Mesendoderm (in vitro differentiated cells): ENCODE results near the gene NAA40.

Experiments
- DNase-seq: peaks from one replicate; pipeline ENCODE4 v3.0.0; 2013
- H2AK5ac ChIP-seq: 2 replicates; pipeline ENCODE4 v1.6.1; 2013; ENCODE audit warnings: low read length, inconsistent platforms
- H2BK120ac ChIP-seq: 2 replicates; pipeline ENCODE4 v1.6.1; 2013; ENCODE audit warnings: low read depth, mild to moderate bottlenecking, low read length, moderate library complexity, mixed read lengths
- H2BK15ac ChIP-seq: replicated peaks from 2 replicates; pipeline ENCODE4 v1.6.1; 2013; ENCODE audit warnings: low read depth, mild to moderate bottlenecking, moderate library complexity
- H2BK5ac ChIP-seq: 2 replicates; pipeline ENCODE4 v1.6.1; 2013; ENCODE audit warnings: low read length, inconsistent platforms
- H3K18ac ChIP-seq: 2 replicates; pipeline ENCODE4 v1.6.1; 2013; ENCODE audit warnings: mild to moderate bottlenecking, low read length, mixed read lengths
- H3K23ac ChIP-seq: one replicate; pipeline ENCODE4 v1.6.1; 2013; ENCODE audit warnings: low read length
- H3K27ac ChIP-seq: 2 replicates; pipeline ENCODE4 v1.5.1; 2013; ENCODE audit warnings: low read depth, mild to moderate bottlenecking, inconsistent platforms, low read length, moderate library complexity
- H3K27me3 ChIP-seq: 2 replicates; pipeline ENCODE4 v1.6.1; 2013; ENCODE audit warnings: low read length, control low read depth, mild to moderate bottlenecking, inconsistent platforms; ENCODE audit not compliant: insufficient read depth, poor library complexity
- H3K36me3 ChIP-seq: 2 replicates; pipeline ENCODE4 v1.6.1; 2013; ENCODE audit warnings: low read length, inconsistent platforms; ENCODE audit not compliant: control insufficient read depth, insufficient read depth
- H3K4ac ChIP-seq: one replicate; pipeline ENCODE4 v1.6.1; 2013; ENCODE audit warnings: low read depth, mild to moderate bottlenecking, low read length, moderate library complexity
- H3K4me1 ChIP-seq: 2 replicates; pipeline ENCODE4 v1.6.1; 2013; ENCODE audit warnings: low read depth, low read length, inconsistent platforms; ENCODE audit not compliant: control insufficient read depth
- H3K4me2 ChIP-seq: 2 replicates; pipeline ENCODE4 v1.6.1; 2013; ENCODE audit warnings: low read length
- H3K4me3 ChIP-seq: 2 replicates; pipeline ENCODE4 v1.5.1; 2013; ENCODE audit warnings: mild to moderate bottlenecking, low read length
- H3K56ac ChIP-seq: one replicate; pipeline ENCODE4 v1.6.1; 2013; ENCODE audit warnings: low read length
- H3K79me1 ChIP-seq: 2 replicates; pipeline ENCODE4 v1.6.1; 2013; ENCODE audit warnings: low read length, inconsistent platforms
- H3K79me2 ChIP-seq: 2 replicates; pipeline ENCODE4 v1.6.1; 2013; ENCODE audit warnings: mild to moderate bottlenecking, low read length; ENCODE audit not compliant: control insufficient read depth, insufficient read depth
- H3K9ac ChIP-seq: 2 replicates; pipeline ENCODE4 v1.6.1; 2013; ENCODE audit warnings: low read length, inconsistent platforms
- H4K5ac ChIP-seq: one replicate; pipeline ENCODE4 v1.6.1; 2013; ENCODE audit warnings: low read length
- H4K8ac ChIP-seq: one replicate; pipeline ENCODE4 v1.6.1; 2013; ENCODE audit warnings: low read depth, mild to moderate bottlenecking, control low read depth, low read length, moderate library complexity
- WGBS: extraction: QIAGEN DNeasy Blood & Tissue Kit; methylation state at CpG from one replicate; pipeline ENCODE4 v1.1.7; 2013; ENCODE audit warnings: low lambda C conversion rate, missing lambda C conversion rate; ENCODE audit not compliant: insufficient coverage; ENCODE audit errors: extremely low coverage; 5-methylcytosine and 5-hydroxymethylcytosine counted together

NAA40 gene

GRCh38 chr11:63974259-63975143 lies 35.7 kb downstream of the NAA40 start, which contains the start of gene COX8A:
TSS of gene COX8A (plus strand) at chr11:63974620. CDS start at chr11:63974681, 61 bp downstream.
- H2BK15ac ChIP-seq: no peak within 1 kb of the TSS

GRCh38 chr11:63978551-63979239 lies 39.9 kb downstream of the NAA40 start:
- H2AK5ac ChIP-seq: no peak overlapping the region
- H2BK5ac ChIP-seq: no peak overlapping the region
- no peak overlapping the region for H3K4ac ChIP-seq
- peak overlapping the region; percentile 73 for H3K23ac ChIP-seq
- H3K27ac ChIP-seq: peak overlapping the region; percentile 29
- WGBS: no CpG with 5 or more reads among the region's 10 CpGs
- H3K4me1 ChIP-seq: peaks cover 2% of the 10 kb centered on the region
- H2BK15ac ChIP-seq: no peak overlapping the region
- H3K4me3 ChIP-seq: no peak overlapping the region
- peaks cover 15% of the 10 kb centered on the region for H3K79me2 ChIP-seq
- no peaks in the 10 kb centered on the region for H3K27me3 ChIP-seq
- H4K5ac ChIP-seq: no peak overlapping the region
- no peaks in the 10 kb centered on the region for H3K36me3 ChIP-seq
- no peak overlapping the region for H3K18ac ChIP-seq
- H3K4me2 ChIP-seq: no peak overlapping the region
- no peak overlapping the region for H2BK120ac ChIP-seq
- H3K9ac ChIP-seq: no peak overlapping the region
- H3K79me1 ChIP-seq: peaks cover 17% of the 10 kb centered on the region
- peak overlapping the region; percentile 12 for H3K56ac ChIP-seq
- H4K8ac ChIP-seq: no peak overlapping the region
- DNase-seq: peak; percentile 58

More at GRCh38 chr11:63974259-63975143, 35.7 kb downstream of the NAA40 start, which contains the start of gene COX8A:
- no peak within 1 kb of the TSS for H4K5ac ChIP-seq
- H2AK5ac ChIP-seq: no peak within 1 kb of the TSS
- H3K4me2 ChIP-seq: peak within 1 kb of the TSS; percentile 46
- peak; percentile 100 for DNase-seq
- peaks cover 12% of the 10 kb centered on the region for H3K79me1 ChIP-seq
- no peaks in the 10 kb centered on the region for H3K36me3 ChIP-seq
- WGBS: no CpG with 5 or more reads among the region's 67 CpGs
- H3K9ac ChIP-seq: peak within 1 kb of the TSS; percentile 99
- H3K79me2 ChIP-seq: peaks cover 15% of the 10 kb centered on the region
- H2BK5ac ChIP-seq: peak within 1 kb of the TSS; percentile 85
- H2BK120ac ChIP-seq: no peak within 1 kb of the TSS
- peak within 1 kb of the TSS; percentile 99 for H3K4me3 ChIP-seq
- peak within 1 kb of the TSS; percentile 99 for H3K23ac ChIP-seq
- peaks cover 2% of the 10 kb centered on the region for H3K4me1 ChIP-seq
- H4K8ac ChIP-seq: no peak within 1 kb of the TSS
- peak within 1 kb of the TSS; percentile 4 for H3K18ac ChIP-seq
- no peak within 1 kb of the TSS for H3K4ac ChIP-seq
- H3K56ac ChIP-seq: peak within 1 kb of the TSS; percentile 100
- H3K27me3 ChIP-seq: no peaks in the 10 kb centered on the region
- peak within 1 kb of the TSS; percentile 61 for H3K27ac ChIP-seq

- no peak overlapping the region for H3K4me3 ChIP-seq
- no peak overlapping the region for H4K8ac ChIP-seq
- H3K27ac ChIP-seq: no peak overlapping the region
- no peak overlapping the region for H4K5ac ChIP-seq
- no peak overlapping the region for H3K4me2 ChIP-seq
- H3K4ac ChIP-seq: no peak overlapping the region
- no CpG with 5 or more reads among the region's 5 CpGs for WGBS
- no peaks in the 10 kb centered on the region for H3K27me3 ChIP-seq
- no peak overlapping the region for H2BK15ac ChIP-seq
- peaks cover 15% of the 10 kb centered on the region for H3K79me2 ChIP-seq
- peaks cover 2% of the 10 kb centered on the region for H3K4me1 ChIP-seq
- no peak for DNase-seq
- H3K36me3 ChIP-seq: no peaks in the 10 kb centered on the region
- H3K56ac ChIP-seq: no peak overlapping the region
- no peak overlapping the region for H2BK5ac ChIP-seq
- H3K23ac ChIP-seq: no peak overlapping the region
- no peak overlapping the region for H3K9ac ChIP-seq
- no peak overlapping the region for H2BK120ac ChIP-seq
- H3K79me1 ChIP-seq: peaks cover 17% of the 10 kb centered on the region
- H3K18ac ChIP-seq: no peak overlapping the region
- H2AK5ac ChIP-seq: no peak overlapping the region
Measured at GRCh38 chr11:63979426-63979825, 40.6 kb downstream of the NAA40 start.

- H3K4me3 ChIP-seq: no peak overlapping the region
- H2AK5ac ChIP-seq: no peak overlapping the region
- no peak overlapping the region for H3K4ac ChIP-seq
- peak overlapping the region; percentile 66 for H3K4me2 ChIP-seq
- peaks cover 15% of the 10 kb centered on the region for H3K79me2 ChIP-seq
- H3K23ac ChIP-seq: no peak overlapping the region
- no peak overlapping the region for H4K8ac ChIP-seq
- no peak overlapping the region for H2BK5ac ChIP-seq
- H3K18ac ChIP-seq: no peak overlapping the region
- peaks cover 5% of the 10 kb centered on the region for H3K4me1 ChIP-seq
- H3K27ac ChIP-seq: peak overlapping the region; percentile 99
- DNase-seq: no peak
- peak overlapping the region; percentile 30 for H3K56ac ChIP-seq
- H3K79me1 ChIP-seq: peaks cover 22% of the 10 kb centered on the region
- no CpG with 5 or more reads among the region's 18 CpGs for WGBS
- H2BK15ac ChIP-seq: no peak overlapping the region
- peaks cover 3% of the 10 kb centered on the region for H3K36me3 ChIP-seq
- H4K5ac ChIP-seq: no peak overlapping the region
- H2BK120ac ChIP-seq: no peak overlapping the region
- no peaks in the 10 kb centered on the region for H3K27me3 ChIP-seq
- H3K9ac ChIP-seq: peak overlapping the region; percentile 42
Measured at GRCh38 chr11:63985812-63986155, 47.0 kb downstream of the NAA40 start.

GRCh38 chr11:63986156-63986931 lies 47.5 kb downstream of the NAA40 start, which contains the start of gene OTUB1:
TSS of gene OTUB1 (plus strand) at chr11:63986438. CDS start at chr11:63986457, 19 bp downstream.
- Histone ChIP-seq H3K56ac (peak within 1 kb of the TSS; percentile 99), H2BK5ac (peak within 1 kb of the TSS; percentile 95), H3K79me2 (peaks cover 17% of the 10 kb centered on the region), H4K5ac (no peak within 1 kb of the TSS), H3K79me1 (peaks cover 22% of the 10 kb centered on the region), H3K18ac (peak within 1 kb of the TSS; percentile 84), H2BK120ac (no peak within 1 kb of the TSS), H3K4me1 (peaks cover 5% of the 10 kb centered on the region), H2BK15ac (no peak within 1 kb of the TSS), H3K27ac (peak within 1 kb of the TSS; percentile 99), H3K23ac (peak within 1 kb of the TSS; percentile 94), H4K8ac (peak within 1 kb of the TSS; percentile 57), H3K4me2 (peak within 1 kb of the TSS; percentile 98), H3K36me3 (peaks cover 5% of the 10 kb centered on the region), H3K4ac (peak within 1 kb of the TSS; percentile 90), H2AK5ac (peak within 1 kb of the TSS; percentile 69), H3K4me3 (peak within 1 kb of the TSS; percentile 97), H3K9ac (peak within 1 kb of the TSS; percentile 97), H3K27me3 (no peaks in the 10 kb centered on the region)
- DNase-seq: peak; percentile 99
- WGBS: no CpG with 5 or more reads among the region's 63 CpGs
